Measurements from ENCODE around the gene GNLY.

GRCh38 chr2:85653996-85654395 lies 40.2 kb upstream of the GNLY start:
- TF ChIP-seq CTCF (IDR thresholded peaks at IDR 0.05) (no peak), POLR2A (IDR thresholded peaks at IDR 0.05) (no peak)
